ENCODE data around the gene TCHHL1.

Gene TCHHL1

GRCh38 chr1:152109231-152109997 lies 20.6 kb upstream of the TCHHL1 start:
- Histone ChIP-seq H3K9me3 (ENCODE audit: insufficient read depth, low read length) (peaks cover 78% of the 10 kb centered on the region), H3K9ac (ENCODE audit: insufficient read length, low read depth) (no peak overlapping the region), H3K4me3 (ENCODE audit: insufficient read length, low read depth) (no peak overlapping the region), H3K4me1 (ENCODE audit: insufficient read depth, insufficient read length) (peaks cover 10% of the 10 kb centered on the region), H3K36me3 (ENCODE audit: insufficient read depth, insufficient read length, low read length) (no peaks in the 10 kb centered on the region), H3K27me3 (ENCODE audit: insufficient read depth, insufficient read length) (peaks cover 87% of the 10 kb centered on the region)
- TF ChIP-seq YY1 (IDR thresholded peaks at IDR 0.05; ENCODE audit: insufficient read depth, insufficient read length): no peak
- no peak for TF ChIP-seq ZNF274 (IDR thresholded peaks at IDR 0.05; ENCODE audit: low read depth, low read length)
- no peak for TF ChIP-seq SUZ12 (IDR thresholded peaks at IDR 0.05; ENCODE audit: extremely low read depth, insufficient read depth, insufficient read length)
- no peak for DNase-seq (ENCODE audit: low read depth, low spot score)

GRCh38 chr1:152108882-152109222 lies 20.0 kb upstream of the TCHHL1 start:
- no peaks in the 10 kb centered on the region for H3K36me3 ChIP-seq (ENCODE audit: insufficient read depth, insufficient read length, low read length)
- H3K4me1 ChIP-seq (ENCODE audit: insufficient read depth, insufficient read length): peaks cover 10% of the 10 kb centered on the region
- peaks cover 81% of the 10 kb centered on the region for H3K27me3 ChIP-seq (ENCODE audit: insufficient read depth, insufficient read length)
- no peak overlapping the region for H3K9ac ChIP-seq (ENCODE audit: insufficient read length, low read depth)
- H3K9me3 ChIP-seq (ENCODE audit: insufficient read depth, low read length): peaks cover 73% of the 10 kb centered on the region
- no peak overlapping the region for H3K4me3 ChIP-seq (ENCODE audit: insufficient read length, low read depth)
- no peak for DNase-seq (ENCODE audit: low read depth, low spot score)
- TF ChIP-seq SUZ12 (IDR thresholded peaks at IDR 0.05; ENCODE audit: extremely low read depth, insufficient read depth, insufficient read length) (no peak), YY1 (IDR thresholded peaks at IDR 0.05; ENCODE audit: insufficient read depth, insufficient read length) (no peak), ZNF274 (IDR thresholded peaks at IDR 0.05; ENCODE audit: low read depth, low read length) (no peak)

DNA sequence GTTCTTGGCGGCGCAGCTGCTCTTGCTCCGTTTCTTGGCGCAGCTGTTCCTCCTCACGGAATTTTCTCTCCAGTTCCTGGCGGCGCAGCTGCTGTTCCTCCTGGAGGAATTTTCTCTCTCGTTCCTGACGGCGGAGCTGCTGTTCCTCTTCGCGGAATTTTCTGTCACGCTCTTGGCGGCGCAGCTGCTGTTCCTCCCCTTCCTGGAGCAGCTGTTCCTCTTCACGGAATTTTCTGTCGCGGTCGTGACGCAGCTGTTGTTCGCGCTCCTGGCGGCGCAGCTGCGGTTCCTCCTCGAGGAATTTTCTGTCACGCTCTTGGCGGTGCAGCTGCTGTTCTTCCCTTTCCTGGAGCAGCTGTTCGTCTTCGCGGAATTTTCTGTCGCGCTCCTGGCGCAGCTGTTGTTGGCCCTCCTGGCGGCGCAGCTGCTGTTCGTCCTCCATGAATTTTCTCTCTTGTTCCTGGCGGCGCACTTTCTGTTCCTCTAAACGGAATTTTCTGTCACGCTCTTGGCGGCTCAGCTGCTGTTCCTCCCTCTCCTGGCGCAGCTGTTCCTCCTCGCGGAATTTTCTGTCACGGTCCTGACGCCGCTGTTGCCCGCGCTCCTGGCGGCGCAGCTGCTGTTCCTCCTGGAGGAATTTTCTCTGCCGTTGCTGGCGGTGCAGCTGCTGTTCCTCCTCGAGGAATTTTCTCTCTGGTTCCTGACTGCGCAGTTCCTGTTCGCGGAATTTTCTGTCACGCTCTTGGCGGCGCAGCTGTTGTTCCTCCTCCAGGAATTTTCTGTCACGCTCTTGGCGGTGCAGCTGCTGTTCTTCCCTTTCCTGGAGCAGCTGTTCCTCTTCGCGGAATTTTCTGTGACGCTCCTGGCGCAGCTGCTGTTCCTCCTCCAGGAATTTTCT lies 19.4 kb upstream of the TCHHL1 start:
- Histone ChIP-seq H3K36me3 (ENCODE audit: insufficient read depth, insufficient read length, low read length) (no peaks in the 10 kb centered on the region), H3K27me3 (ENCODE audit: insufficient read depth, insufficient read length) (peaks cover 75% of the 10 kb centered on the region), H3K9me3 (ENCODE audit: insufficient read depth, low read length) (peaks cover 67% of the 10 kb centered on the region), H3K4me3 (ENCODE audit: insufficient read length, low read depth) (peak overlapping the region; percentile 31), H3K9ac (ENCODE audit: insufficient read length, low read depth) (no peak overlapping the region), H3K4me1 (ENCODE audit: insufficient read depth, insufficient read length) (peaks cover 10% of the 10 kb centered on the region)
- no peak for TF ChIP-seq ZNF274 (IDR thresholded peaks at IDR 0.05; ENCODE audit: low read depth, low read length)
- peak; percentile 71 for TF ChIP-seq SUZ12 (IDR thresholded peaks at IDR 0.05; ENCODE audit: extremely low read depth, insufficient read depth, insufficient read length)
- no peak for TF ChIP-seq YY1 (IDR thresholded peaks at IDR 0.05; ENCODE audit: insufficient read depth, insufficient read length)
- DNase-seq (ENCODE audit: low read depth, low spot score): peak; percentile 3

DNA sequence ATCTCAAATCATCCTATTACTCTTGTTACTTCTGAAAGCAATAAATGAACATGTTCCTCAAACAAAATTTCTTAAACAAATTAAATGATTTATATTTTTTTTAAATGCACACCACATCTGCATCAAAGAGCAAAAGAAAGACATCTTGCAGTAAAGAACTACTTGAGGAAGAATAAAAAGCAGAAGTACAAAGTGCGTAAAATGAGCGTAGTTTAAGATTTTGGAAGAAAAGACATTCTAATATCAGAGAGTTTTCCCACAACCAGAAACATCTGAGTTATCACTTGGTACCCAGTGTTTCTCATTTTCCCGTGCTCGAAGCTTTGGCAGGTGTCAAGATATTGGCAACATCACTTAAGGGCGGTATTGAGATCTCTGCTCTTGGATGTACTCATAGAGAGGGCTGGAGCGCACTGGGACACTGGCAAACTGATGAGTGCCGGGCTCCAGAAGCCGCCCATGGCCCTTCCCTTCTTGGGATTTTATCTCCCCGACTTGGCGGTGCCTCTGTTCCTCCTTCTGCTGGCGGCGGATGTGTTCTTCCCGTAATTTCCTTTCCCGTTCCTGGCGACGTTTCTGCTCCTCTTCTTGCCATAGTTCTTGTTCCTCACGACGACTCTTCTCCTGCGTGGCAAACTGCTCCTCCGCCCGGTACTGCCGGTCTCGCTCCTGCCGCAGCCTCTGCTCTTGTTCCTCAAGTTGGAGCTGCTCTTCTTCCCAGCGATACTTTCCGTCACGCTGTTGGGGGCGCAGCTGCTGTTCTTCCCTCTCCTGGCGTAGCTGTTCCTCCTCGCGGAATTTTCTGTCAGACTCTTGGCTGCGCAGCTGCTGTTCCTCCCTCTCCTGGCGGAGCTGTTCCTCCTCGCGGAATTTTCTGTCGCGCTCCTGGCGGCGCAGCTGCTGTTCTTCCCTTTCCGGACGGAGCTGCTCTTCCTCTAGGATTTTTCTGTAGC lies 18.4 kb upstream of the TCHHL1 start:
- peak overlapping the region; percentile 31 for H3K4me3 ChIP-seq (ENCODE audit: insufficient read length, low read depth)

GRCh38 chr1:152104854-152105253 lies 16.0 kb upstream of the TCHHL1 start:
- Histone ChIP-seq H3K27me3 (ENCODE audit: insufficient read depth, insufficient read length) (peaks cover 42% of the 10 kb centered on the region), H3K4me1 (ENCODE audit: insufficient read depth, insufficient read length) (no peaks in the 10 kb centered on the region)
- no peak for TF ChIP-seq YY1 (IDR thresholded peaks at IDR 0.05; ENCODE audit: insufficient read depth, insufficient read length)
- no peak for TF ChIP-seq SUZ12 (IDR thresholded peaks at IDR 0.05; ENCODE audit: extremely low read depth, insufficient read depth, insufficient read length)
- no peak for TF ChIP-seq ZNF274 (IDR thresholded peaks at IDR 0.05; ENCODE audit: low read depth, low read length)

More for the DNA sequence above, 18.4 kb upstream of the TCHHL1 start:
- Histone ChIP-seq H3K9me3 (ENCODE audit: insufficient read depth, low read length) (peaks cover 57% of the 10 kb centered on the region), H3K4me1 (ENCODE audit: insufficient read depth, insufficient read length) (peaks cover 5% of the 10 kb centered on the region), H3K36me3 (ENCODE audit: insufficient read depth, insufficient read length, low read length) (no peaks in the 10 kb centered on the region), H3K27me3 (ENCODE audit: insufficient read depth, insufficient read length) (peaks cover 66% of the 10 kb centered on the region), H3K9ac (ENCODE audit: insufficient read length, low read depth) (no peak overlapping the region)
- TF ChIP-seq SUZ12 (IDR thresholded peaks at IDR 0.05; ENCODE audit: extremely low read depth, insufficient read depth, insufficient read length) (no peak), YY1 (IDR thresholded peaks at IDR 0.05; ENCODE audit: insufficient read depth, insufficient read length) (no peak), ZNF274 (IDR thresholded peaks at IDR 0.05; ENCODE audit: low read depth, low read length) (no peak)
- peak; percentile 13 for DNase-seq (ENCODE audit: low read depth, low spot score)

GRCh38 chr1:152096931-152097330 lies 8.1 kb upstream of the TCHHL1 start:
- TF ChIP-seq ZNF274 (IDR thresholded peaks at IDR 0.05; ENCODE audit: low read depth, low read length) (no peak), SUZ12 (IDR thresholded peaks at IDR 0.05; ENCODE audit: extremely low read depth, insufficient read depth, insufficient read length) (no peak), YY1 (IDR thresholded peaks at IDR 0.05; ENCODE audit: insufficient read depth, insufficient read length) (no peak)
- H3K27me3 ChIP-seq (ENCODE audit: insufficient read depth, insufficient read length): no peaks in the 10 kb centered on the region
- H3K36me3 ChIP-seq (ENCODE audit: insufficient read depth, insufficient read length, low read length): no peaks in the 10 kb centered on the region
- DNase-seq (ENCODE audit: low read depth, low spot score): no peak
- H3K9ac ChIP-seq (ENCODE audit: insufficient read length, low read depth): no peak overlapping the region
- no peaks in the 10 kb centered on the region for H3K4me1 ChIP-seq (ENCODE audit: insufficient read depth, insufficient read length)
- H3K4me3 ChIP-seq (ENCODE audit: insufficient read length, low read depth): no peak overlapping the region
- H3K9me3 ChIP-seq (ENCODE audit: insufficient read depth, low read length): peaks cover 28% of the 10 kb centered on the region

More at GRCh38 chr1:152104854-152105253, 16.0 kb upstream of the TCHHL1 start:
- Histone ChIP-seq H3K4me3 (ENCODE audit: insufficient read length, low read depth) (no peak overlapping the region), H3K9ac (ENCODE audit: insufficient read length, low read depth) (no peak overlapping the region), H3K36me3 (ENCODE audit: insufficient read depth, insufficient read length, low read length) (no peaks in the 10 kb centered on the region), H3K9me3 (ENCODE audit: insufficient read depth, low read length) (peaks cover 38% of the 10 kb centered on the region)
- no peak for DNase-seq (ENCODE audit: low read depth, low spot score)

Data from NT2/D1 (cell line).